Peyer's patch (tissue), 4 donors: ENCODE data around the gene UROC1.

Source experiments
- POLR2A ChIP-seq, 2 donors: fragments of 450-650 bp; IDR thresholded peaks; one replicate each; pipeline ENCODE4 v1.5.1; 2017; ENCODE audit warnings: antibody characterized with exemption in 2 of 2, mild to moderate bottlenecking in 2 of 2, moderate library complexity in 2 of 2
- TF ChIP-seq, protein P1 (sequence below), 6 experiments: fragments of 450-650 bp in 4 of 6; fragments of 200-600 bp in 2 of 6; sonication (generic) in 1 of 6; IDR thresholded peaks; one replicate each; pipeline ENCODE4 v1.5.1; 2017 to 2019; ENCODE audit warnings: antibody characterized with exemption in 6 of 6, mild to moderate bottlenecking in 3 of 6, moderate library complexity in 1 of 6

- TF ChIP-seq, protein P1, sequence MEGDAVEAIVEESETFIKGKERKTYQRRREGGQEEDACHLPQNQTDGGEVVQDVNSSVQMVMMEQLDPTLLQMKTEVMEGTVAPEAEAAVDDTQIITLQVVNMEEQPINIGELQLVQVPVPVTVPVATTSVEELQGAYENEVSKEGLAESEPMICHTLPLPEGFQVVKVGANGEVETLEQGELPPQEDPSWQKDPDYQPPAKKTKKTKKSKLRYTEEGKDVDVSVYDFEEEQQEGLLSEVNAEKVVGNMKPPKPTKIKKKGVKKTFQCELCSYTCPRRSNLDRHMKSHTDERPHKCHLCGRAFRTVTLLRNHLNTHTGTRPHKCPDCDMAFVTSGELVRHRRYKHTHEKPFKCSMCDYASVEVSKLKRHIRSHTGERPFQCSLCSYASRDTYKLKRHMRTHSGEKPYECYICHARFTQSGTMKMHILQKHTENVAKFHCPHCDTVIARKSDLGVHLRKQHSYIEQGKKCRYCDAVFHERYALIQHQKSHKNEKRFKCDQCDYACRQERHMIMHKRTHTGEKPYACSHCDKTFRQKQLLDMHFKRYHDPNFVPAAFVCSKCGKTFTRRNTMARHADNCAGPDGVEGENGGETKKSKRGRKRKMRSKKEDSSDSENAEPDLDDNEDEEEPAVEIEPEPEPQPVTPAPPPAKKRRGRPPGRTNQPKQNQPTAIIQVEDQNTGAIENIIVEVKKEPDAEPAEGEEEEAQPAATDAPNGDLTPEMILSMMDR (IDR thresholded peaks at IDR 0.05) = no peak
- no peak for TF ChIP-seq POLR2A (IDR thresholded peaks at IDR 0.05)
Observed at GRCh38 chr3:126446301-126446700, 71.3 kb downstream of the UROC1 start.
